NCI-H146 treated with DMSO at 0.1 percent for 48 hours (cell line): ENCODE measurements around the gene ZNF280A.
A peak's percentile ranks its signal among the peaks of the same experiment; 100 is the strongest.
"Not testable (repeated sequence)": the region's sequence is repeated elsewhere in the genome, so short reads cannot be mapped to it uniquely, and the experiment has no call there.

Experiments
- DNase-seq: peaks from one replicate; lab custom pipeline; 2025; ENCODE audit not compliant: unreplicated experiment; lab: John Stamatoyannopoulos, UW

The ZNF280A gene

GRCh38 chr22:22545084-22545483, 25.0 kb upstream of the ZNF280A start:
- no peak for DNase-seq

GRCh38 chr22:22538226-22538989, 18.3 kb upstream of the ZNF280A start:
- no peak for DNase-seq

- no peak for DNase-seq
These were observed 16.8 kb upstream of the ZNF280A start for GRCh38 chr22:22536916-22537315.

GRCh38 chr22:22536515-22536914, 16.4 kb upstream of the ZNF280A start:
- no peak for DNase-seq

- DNase-seq = no peak
These were observed 15.6 kb upstream of the ZNF280A start for GRCh38 chr22:22535662-22536061.

GRCh38 chr22:22534604-22535415, 14.7 kb upstream of the ZNF280A start:
- no peak for DNase-seq

- no peak for DNase-seq
These were observed 13.8 kb upstream of the ZNF280A start for GRCh38 chr22:22533863-22534262.

- DNase-seq = no peak
These were observed 13.3 kb upstream of the ZNF280A start for GRCh38 chr22:22533417-22533816.

- DNase-seq = not testable (repeated sequence)
These were observed 12.5 kb upstream of the ZNF280A start for GRCh38 chr22:22532547-22533071.

- no peak for DNase-seq
These were observed 11.9 kb upstream of the ZNF280A start for GRCh38 chr22:22531770-22532546.

GRCh38 chr22:22528780-22529179, 8.7 kb upstream of the ZNF280A start:
- no peak for DNase-seq

GRCh38 chr22:22527312-22527711, 7.2 kb upstream of the ZNF280A start:
- no peak for DNase-seq

GRCh38 chr22:22526125-22526912, 6.2 kb upstream of the ZNF280A start:
- no peak for DNase-seq

GRCh38 chr22:22523494-22523893, 3.4 kb upstream of the ZNF280A start:
- DNase-seq = no peak

- no peak for DNase-seq
These were observed 1.6 kb upstream of the ZNF280A start for GRCh38 chr22:22521631-22522030.

- DNase-seq = no peak
These were observed 865 bp upstream of the ZNF280A start for GRCh38 chr22:22520667-22521602.

- peak; percentile 3 for DNase-seq
These were observed 479 bp downstream of the ZNF280A start for GRCh38 chr22:22519591-22519990.

GRCh38 chr22:22516992-22517391, 3.1 kb downstream of the ZNF280A start:
- DNase-seq = no peak

- no peak for DNase-seq
These were observed 4.2 kb downstream of the ZNF280A start for GRCh38 chr22:22515890-22516289.
